Ishikawa (cell line): Measurements from ENCODE around the gene PKNOX2.

Experiments
- CEBPB ChIP-seq: IDR thresholded peaks from 2 replicates; pipeline ENCODE4 v1.6.1; 2012
- CREB1 ChIP-seq: IDR thresholded peaks from 2 replicates; pipeline ENCODE4 v1.6.1; 2012; ENCODE audit warnings: low read depth
- EGR1 ChIP-seq: IDR thresholded peaks from 2 replicates; pipeline ENCODE4 v1.6.1; 2012
- EP300 ChIP-seq: IDR thresholded peaks from 2 replicates; pipeline ENCODE4 v1.6.1; 2012; ENCODE audit warnings: borderline replicate concordance
- FOXM1 ChIP-seq: IDR thresholded peaks from 2 replicates; pipeline ENCODE4 v1.6.1; 2012; ENCODE audit warnings: low read depth, borderline replicate concordance
- MAX ChIP-seq: IDR thresholded peaks from 2 replicates; pipeline ENCODE4 v1.6.1; 2012
- NFIC ChIP-seq: IDR thresholded peaks from 2 replicates; pipeline ENCODE4 v1.6.1; 2012
- RAD21 ChIP-seq: IDR thresholded peaks from 2 replicates; pipeline ENCODE4 v1.6.1; 2012; ENCODE audit warnings: low read depth
- REST ChIP-seq: IDR thresholded peaks from 2 replicates; pipeline ENCODE4 v1.6.1; 2012; ENCODE audit warnings: low read depth, mild to moderate bottlenecking
- TAF1 ChIP-seq: IDR thresholded peaks from 2 replicates; pipeline ENCODE4 v1.6.1; 2012; ENCODE audit warnings: low read depth, mild to moderate bottlenecking
- TCF12 ChIP-seq: IDR thresholded peaks from 2 replicates; pipeline ENCODE4 v1.6.1; 2012; ENCODE audit warnings: low read depth
- TEAD4 ChIP-seq: IDR thresholded peaks from 2 replicates; pipeline ENCODE4 v1.6.1; 2012
- USF1 ChIP-seq: IDR thresholded peaks from 2 replicates; pipeline ENCODE4 v1.6.1; 2012
- YY1 ChIP-seq: IDR thresholded peaks from 2 replicates; pipeline ENCODE4 v1.6.1; 2012; ENCODE audit warnings: low read depth
- ZBTB7A ChIP-seq: IDR thresholded peaks from 2 replicates; pipeline ENCODE4 v1.6.1; 2012; ENCODE audit warnings: low read depth

Gene PKNOX2

GRCh38 chr11:125348141-125348651 lies 183.6 kb downstream of the PKNOX2 start:
- no peak for TF ChIP-seq USF1
- no peak for TF ChIP-seq FOXM1
- no peak for TF ChIP-seq EP300
- no peak for TF ChIP-seq EGR1
- TF ChIP-seq NFIC = no peak
- TF ChIP-seq TCF12 = no peak
- no peak for TF ChIP-seq RAD21
- TF ChIP-seq MAX = no peak
- TF ChIP-seq ZBTB7A = no peak
- no peak for TF ChIP-seq CREB1
- TF ChIP-seq TEAD4 = no peak
- no peak for TF ChIP-seq REST
- TF ChIP-seq CEBPB = no peak
- no peak for TF ChIP-seq YY1
- TF ChIP-seq TAF1 = no peak

- peak; percentile 47 for TF ChIP-seq RAD21
- no peak for TF ChIP-seq ZBTB7A
Measured at GRCh38 chr11:125348674-125349309, 184.2 kb downstream of the PKNOX2 start.

- TF ChIP-seq MAX (no peak), EGR1 (no peak), YY1 (no peak), TAF1 (no peak), CEBPB (no peak), RAD21 (no peak), ZBTB7A (no peak), NFIC (no peak), TCF12 (no peak)
Measured at GRCh38 chr11:125350206-125351032, 185.9 kb downstream of the PKNOX2 start.

- no peak for TF ChIP-seq YY1
- TF ChIP-seq USF1 = no peak
- no peak for TF ChIP-seq ZBTB7A
- no peak for TF ChIP-seq TAF1
- no peak for TF ChIP-seq CEBPB
- no peak for TF ChIP-seq RAD21
- no peak for TF ChIP-seq FOXM1
- TF ChIP-seq REST = no peak
- TF ChIP-seq TEAD4 = no peak
- no peak for TF ChIP-seq TCF12
- TF ChIP-seq EP300 = no peak
- TF ChIP-seq CREB1 = no peak
- TF ChIP-seq NFIC = no peak
- no peak for TF ChIP-seq MAX
- no peak for TF ChIP-seq EGR1
Measured at GRCh38 chr11:125351033-125351867, 186.7 kb downstream of the PKNOX2 start.

GRCh38 chr11:125351868-125352250 lies 187.3 kb downstream of the PKNOX2 start:
- TF ChIP-seq TAF1 = no peak
- TF ChIP-seq YY1 = no peak
- no peak for TF ChIP-seq MAX
- no peak for TF ChIP-seq CREB1
- no peak for TF ChIP-seq NFIC
- no peak for TF ChIP-seq RAD21
- TF ChIP-seq EGR1 = no peak
- TF ChIP-seq TEAD4 = no peak
- no peak for TF ChIP-seq ZBTB7A
- TF ChIP-seq EP300 = no peak
- no peak for TF ChIP-seq USF1
- TF ChIP-seq TCF12 = no peak
- no peak for TF ChIP-seq REST
- TF ChIP-seq FOXM1 = no peak
- TF ChIP-seq CEBPB = no peak
